HG03460 (cell line): ENCODE measurements around the gene FAM114A1.
"Not testable (repeated sequence)": the region's sequence is repeated elsewhere in the genome, so short reads cannot be mapped to it uniquely, and the experiment has no call there.

Experiments
- ATAC-seq: cut with Tn5 transposase; IDR thresholded peaks from one replicate; pipeline ENCODE4 v1.9.1; 2021; ENCODE audit not compliant: unreplicated experiment

The FAM114A1 gene

DNA sequence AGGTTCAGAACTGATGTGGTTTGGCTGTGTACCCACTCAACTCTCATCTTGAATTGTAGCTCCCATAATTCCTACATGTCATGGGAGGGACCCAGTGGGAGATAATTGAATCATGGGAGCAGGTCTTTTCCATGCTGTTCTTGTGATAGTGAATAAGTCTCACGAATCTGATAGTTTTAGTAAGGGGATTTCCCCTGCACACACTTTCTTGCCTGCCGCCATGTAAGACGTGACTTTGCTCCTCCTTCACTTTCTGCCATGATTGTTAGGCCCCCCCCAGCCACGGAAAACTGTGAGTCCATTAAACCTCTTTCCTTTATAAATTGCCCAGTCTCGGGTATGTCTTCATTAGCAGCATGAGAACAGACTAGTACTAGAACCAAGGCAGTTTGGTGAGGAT is 91.6 kb downstream of the FAM114A1 start:
- not testable (repeated sequence) for ATAC-seq

DNA sequence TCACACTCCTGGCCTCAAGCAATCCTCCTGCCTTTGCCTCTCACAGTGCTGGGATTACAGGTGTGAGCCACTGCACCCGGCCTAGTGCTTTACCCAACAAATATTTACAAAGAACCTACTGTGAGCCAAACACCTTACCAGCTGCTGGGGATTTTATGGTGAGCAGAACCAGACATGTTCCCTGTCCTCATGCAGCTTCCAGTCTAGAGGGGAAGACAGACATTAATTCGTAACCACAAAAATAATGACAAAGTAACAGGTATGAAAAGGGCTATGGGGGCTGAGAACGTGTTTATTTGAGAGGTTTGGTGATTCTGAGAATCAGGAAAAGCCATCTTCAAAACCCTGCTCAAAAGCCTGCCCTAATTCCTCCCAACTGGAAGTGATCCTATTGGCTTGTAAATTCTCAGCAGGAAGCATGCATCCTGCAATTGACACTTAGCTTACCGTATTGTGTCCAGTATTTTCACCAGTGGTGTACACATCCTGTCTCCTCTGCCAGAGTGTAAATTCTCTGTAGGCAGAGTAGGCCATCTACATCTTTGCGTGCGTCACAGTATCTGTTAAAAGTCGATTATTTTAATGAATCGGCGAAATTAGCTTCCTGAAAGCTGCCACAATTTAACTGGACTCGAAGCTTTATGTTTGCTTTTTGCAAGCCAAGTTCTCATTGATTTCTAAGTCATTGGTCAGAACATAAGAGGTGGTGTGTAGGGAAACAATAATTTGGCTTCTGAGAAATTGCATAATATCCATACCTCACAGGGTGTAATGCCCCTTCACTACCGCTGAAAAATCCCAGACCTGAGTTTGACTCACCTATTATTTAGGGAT is 97.6 kb downstream of the FAM114A1 start:
- no peak for ATAC-seq

DNA sequence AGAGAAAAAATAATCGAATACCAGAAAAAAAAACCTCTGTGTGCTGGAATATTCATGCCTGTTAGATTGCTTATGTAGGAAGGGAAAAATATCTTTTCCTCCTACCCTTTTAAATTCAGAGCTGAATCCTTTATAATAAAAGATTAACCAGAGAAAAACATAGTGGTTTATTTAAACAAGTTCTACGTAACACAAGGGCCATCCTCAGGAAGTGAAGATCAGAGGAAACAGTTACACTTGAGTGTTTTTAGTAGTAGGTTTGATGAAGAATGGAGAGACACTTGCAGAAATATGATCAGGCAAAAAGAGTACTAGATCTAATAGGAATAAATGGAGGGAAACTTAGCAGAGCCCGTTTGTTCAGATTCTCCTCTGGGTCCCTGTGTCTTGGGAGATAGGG is 98.3 kb downstream of the FAM114A1 start:
- no peak for ATAC-seq

DNA sequence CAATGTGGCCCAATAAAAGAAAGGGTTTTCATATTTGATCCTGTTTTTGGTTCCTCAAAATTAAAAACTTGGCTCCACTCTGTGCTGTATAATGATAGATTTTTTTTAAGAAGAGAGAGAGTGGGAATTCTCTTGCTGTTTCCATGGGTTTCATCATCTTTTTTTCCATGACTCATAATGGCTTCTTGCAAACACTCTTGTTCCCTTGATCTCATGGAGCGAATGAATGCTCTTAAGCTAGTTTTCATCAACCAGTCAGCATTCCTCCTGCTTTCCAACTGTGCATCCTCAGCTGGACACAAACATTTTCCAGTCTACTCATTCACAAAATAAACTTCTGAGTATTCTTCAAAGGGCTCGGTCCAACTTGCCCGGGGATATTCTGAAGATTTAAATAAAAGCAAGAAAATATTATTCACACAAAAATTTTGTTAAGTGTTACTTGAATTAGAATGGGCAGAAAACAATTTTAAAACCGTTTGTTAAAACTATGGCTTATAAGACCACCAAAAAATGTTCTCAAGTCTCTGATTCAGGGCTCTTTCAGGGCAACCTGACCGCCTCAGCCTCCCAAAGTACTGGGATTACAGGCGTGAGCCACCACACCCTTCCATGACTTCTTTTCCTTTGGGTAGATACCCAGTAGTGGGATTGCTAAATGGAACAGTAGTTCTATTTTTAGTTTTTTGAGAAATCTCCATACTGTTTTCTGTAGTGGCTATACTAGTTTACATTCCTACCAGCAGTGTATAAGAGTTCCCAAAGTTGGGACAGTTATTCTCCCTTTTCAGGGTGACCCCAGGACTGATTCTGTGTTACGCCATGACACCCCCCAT is 99.9 kb downstream of the FAM114A1 start:
- ATAC-seq: no peak

DNA sequence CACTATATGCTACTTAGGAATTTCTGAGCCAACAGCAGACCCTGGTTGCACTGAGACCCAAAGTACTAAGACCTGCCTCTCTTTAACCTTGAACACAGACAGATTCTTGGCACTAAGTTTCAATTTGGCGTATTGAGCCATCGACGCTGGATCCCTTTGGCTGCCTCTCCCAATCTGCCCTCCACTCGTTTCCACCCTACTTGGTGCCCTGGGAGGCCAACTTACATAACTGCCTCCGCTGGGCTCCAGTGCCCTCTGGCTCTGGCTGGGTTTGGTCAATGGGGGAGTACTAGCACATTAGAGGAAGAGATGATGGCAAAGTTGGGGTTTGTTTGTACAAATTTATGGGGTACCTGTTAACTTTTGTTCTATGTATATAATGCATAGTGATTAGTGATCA is 101.1 kb downstream of the FAM114A1 start:
- no peak for ATAC-seq

DNA sequence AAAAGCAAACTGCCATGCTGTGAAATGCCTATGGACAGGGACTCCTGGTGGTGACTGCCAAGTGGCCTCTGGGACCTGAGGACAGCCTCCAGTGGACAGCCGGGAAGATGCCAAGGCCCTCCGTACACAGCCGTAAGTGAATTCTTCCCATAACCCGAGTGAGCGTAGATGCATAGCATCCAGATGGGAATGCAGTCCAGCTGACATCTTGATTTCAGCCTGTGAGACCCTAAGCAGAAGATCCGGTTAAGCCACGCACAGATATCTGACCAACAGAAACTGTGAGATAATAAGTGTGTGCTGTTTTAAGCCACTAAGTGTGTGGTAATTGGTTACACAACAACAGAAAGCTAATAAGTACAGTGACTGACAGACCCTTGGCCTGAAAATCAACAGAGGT is 108.7 kb downstream of the FAM114A1 start:
- no peak for ATAC-seq

DNA sequence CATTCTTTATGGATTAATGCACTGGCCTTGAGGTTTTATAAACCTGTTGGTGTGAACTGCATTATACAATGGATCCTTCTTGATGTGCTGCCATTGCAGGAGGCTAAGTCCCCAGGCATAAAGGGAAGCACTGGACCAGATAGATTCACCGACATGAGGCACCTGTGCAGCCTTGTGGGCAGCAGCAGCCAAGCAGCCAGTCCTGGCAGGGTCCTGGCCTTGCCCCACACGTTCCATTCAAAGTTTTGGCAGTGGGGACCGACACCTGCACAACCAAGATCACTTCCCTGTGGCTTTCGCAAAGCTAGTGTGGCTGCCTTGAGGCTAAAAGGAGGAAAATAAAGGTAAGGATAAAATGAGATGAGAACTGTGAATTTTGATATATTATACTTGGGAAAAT is 111.5 kb downstream of the FAM114A1 start:
- ATAC-seq: no peak

DNA sequence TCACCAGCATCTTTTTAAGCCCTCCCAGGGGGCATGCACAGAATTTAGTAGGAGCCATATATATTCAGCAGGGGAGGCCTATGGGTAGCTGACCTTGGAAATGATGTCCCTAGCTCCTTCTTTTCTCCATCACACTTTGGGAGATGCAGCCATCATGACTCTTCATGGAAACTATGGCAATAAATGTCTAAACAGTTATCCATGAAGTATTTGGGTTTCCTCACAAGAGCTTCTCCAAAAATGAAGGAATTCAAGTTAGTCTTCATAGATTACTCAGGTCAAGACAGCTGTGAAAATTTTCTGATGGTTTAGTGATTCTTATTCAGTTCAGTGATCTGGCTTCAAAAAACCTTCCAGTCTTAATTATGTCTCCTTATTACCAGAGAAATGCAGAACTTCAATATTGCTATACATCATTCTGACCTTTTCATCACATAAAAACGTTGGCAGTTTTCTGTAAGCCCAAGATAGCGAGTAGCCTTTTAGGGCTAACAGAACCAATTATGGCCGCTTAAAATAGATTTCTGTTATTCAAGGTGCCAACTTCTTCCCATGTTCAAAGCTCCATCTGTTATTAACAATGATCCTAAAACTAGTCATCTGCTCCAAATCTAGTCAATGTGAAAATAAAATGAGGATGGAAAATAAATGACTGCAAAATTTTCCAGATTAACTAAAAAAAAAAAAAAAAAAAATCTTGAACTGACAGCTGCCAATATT is 112.1 kb downstream of the FAM114A1 start:
- no peak for ATAC-seq

DNA sequence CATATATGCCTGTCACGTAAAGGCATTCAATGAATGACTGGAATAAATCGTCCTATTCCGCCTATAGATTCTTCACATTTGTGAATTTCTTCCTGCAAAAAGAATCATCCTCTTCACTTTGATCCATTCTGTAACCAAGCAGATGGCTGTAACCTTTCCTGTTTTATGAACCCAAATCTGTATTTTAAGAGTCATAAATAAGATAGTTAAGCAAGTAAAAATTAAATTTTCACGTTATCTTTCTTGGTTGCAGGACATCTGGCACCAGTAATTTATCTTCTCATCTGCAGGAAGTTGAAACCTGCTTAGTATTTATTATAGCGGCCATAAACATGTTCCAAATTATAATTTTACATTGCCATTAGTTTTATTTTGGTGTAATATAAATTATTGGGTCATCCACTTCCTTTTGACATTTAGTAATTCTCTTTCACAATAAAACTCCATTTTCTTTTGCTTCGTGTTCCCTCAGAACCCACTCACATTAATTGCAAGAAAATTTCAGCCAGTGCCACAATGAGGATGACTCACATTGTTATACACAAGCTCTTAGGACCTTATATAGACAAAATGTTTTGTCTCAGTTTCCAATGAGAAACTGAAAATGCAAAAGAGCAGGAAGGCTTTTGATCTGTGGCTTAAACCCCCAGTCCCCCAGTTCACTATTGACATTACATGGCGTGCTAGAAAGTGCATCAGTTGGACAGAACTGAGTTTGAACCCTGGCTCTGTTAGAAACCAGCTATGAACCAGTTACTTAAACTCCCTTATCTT is 113.5 kb downstream of the FAM114A1 start:
- no peak for ATAC-seq

DNA sequence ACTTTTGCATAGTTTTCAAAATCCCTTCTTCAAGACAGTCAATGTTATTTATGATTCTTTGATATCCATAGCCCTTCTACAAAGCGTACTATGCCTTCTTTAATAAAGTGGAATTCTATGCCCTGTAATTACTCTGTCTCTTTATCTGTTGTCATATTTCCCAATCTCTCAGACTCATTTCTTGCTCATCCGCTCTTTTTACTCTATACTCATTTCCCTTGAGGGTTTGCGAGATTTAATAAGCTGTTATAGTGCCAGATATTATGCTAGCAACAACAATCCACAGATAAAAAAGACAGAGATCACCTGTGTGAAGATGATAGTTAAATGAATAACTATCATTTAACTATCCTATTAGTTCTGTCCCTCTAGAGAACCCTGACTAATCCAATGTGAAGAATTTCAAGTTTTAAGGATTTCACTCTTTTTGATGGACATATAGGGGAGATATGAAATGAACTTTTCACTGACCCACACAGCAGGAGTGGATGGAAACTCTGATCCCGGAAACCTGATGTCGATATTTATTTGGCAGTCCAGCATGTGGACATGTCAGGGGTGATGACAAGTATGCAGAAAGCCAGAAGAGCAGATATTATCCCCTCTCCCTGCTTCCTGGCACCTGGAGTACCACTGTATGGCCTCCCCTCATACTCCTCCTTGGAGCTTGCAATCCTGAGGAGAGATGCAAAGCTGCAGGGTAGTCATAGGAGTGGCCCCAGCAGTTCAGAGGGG is 114.9 kb downstream of the FAM114A1 start:
- no peak for ATAC-seq

DNA sequence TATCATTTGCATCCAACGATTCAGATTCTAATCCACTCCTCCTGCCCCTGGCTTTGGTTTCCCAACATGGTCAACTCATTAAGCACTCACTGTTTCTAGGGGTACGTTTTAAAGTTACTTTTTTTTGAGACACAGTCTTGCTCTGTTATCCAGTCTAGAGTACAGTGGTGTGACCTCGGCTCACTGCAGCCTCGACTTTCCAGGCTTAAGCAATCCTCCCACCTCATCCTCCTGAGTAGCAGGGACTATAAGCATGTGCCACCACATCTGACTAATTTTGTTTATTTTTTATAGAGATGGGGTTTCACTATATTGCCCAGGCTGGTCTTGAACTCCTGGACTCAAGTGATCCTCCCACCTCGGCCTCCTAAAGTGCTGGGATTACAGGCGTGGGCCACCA is 115.7 kb downstream of the FAM114A1 start:
- no peak for ATAC-seq

DNA sequence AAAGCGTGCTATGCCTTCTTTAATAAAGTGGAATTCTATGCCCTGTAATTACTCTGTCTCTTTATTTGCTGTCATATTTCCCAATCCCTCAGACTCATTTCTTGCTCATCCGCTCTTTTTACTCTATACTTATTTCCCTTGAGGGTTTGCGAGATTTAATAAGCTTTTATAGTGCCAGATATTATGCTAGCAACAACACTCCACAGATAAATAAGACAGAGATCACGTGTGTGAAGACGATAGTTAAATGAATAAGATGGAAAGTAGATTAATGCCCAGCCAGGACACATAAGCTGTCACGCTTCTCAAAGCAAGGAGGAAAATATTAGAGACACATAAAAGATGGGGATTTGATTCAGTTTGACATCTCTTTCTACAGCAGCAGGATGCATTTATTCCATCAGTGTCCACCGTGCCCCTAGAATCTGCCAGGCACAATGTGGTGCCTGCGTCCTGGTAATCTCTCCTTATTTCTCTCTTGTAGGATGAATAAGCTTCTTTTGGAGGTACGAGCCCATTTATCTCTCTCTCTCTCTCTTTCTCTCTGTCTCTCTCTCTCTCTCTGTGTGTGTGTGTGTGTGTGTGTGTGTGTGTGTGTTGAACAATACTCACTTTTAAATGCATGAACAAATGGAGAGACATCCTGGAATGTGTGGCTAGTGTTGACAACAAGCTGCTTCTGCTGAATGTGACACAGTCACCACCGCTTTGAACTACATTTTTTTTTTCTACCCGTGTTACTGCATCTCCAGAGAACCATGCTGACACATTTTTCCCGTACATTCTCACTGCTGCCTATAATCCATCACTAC is 116.4 kb downstream of the FAM114A1 start:
- ATAC-seq: no peak

DNA sequence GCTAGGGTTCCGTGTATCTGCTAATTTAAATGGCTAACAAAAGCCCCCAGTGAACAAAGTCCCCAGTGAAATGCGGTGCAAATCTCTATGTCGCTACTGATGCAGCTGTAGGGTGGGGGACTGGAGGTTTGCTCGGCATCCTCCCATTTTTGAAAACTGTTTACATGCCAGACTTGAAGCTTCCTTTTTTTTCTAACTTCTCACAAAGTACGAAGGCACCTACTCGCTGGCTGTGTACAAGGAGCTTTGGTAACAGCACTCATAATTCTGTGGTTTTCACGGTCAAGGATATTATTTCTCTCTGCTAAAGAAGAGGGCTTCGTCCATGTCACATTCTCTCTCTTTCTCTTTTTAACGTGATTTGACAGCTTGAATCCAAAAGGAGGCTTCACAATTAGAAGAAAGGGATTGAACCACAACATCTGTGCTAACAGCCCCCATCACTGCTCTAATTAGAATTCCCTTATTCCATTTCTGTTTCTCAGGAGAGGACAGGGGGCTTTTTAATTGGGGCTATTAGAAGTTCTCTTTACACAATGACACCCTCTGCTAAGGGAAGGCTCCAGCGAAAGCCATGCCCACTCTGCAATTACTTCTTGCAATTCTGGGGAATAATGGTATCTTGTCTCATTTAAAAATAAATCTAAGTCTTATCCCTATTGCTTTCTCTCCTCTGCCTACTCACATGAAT is 117.9 kb downstream of the FAM114A1 start:
- no peak for ATAC-seq

DNA sequence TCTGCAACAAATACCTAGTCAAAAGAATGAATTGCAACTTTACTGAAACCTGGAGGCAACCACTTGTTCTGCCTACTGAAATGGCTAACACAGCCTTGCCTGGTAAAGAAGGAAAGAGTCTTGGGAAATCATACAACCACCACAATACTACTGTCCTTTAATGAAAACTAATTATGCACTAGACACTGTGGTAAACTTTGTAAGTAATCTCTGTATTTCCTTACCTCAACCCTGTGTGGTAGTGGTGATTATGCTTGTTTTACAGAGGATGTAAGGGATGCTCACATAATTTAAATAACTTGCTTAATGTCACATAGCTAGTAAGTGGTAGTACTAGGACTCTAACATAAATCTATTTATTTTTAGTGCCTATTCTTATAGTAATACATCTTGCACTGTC is 119.9 kb downstream of the FAM114A1 start:
- no peak for ATAC-seq

DNA sequence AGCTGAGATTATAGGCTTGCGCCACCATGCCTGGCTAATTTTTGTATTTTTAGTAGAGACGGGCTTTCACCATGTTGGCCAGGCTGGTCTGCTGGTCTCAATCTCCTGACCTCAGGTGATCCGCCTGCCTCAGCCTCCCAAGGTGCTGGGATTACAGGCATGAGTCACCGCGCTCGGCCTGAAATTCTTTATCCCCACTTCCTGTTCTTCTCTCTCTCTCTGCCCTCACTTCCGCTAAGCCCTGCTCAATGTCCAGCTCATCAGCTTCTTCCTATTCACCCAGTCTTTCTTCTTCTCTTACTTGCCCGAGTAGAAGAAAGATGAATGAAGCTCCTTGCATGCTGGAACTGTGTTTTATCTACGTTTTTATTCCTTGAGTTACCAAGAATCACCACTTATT is 120.7 kb downstream of the FAM114A1 start:
- not testable (repeated sequence) for ATAC-seq

DNA sequence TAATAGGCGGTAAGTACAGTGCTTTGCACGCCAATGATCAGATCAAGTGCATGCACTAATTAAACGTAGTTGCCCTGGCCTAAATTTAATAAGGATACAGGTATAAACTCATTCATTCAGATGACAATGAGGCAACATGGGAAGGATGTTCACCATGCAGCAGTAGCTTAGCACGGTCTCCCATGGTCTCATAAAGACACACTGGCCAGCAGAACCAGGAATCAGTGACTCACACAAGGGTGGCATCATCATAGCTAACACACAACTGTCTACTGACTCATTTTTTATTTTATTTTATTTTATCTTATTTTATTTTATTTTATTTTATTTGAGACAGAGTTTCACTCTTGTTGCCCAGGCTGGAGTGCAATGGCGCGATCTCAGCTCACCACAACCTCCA is 121.9 kb downstream of the FAM114A1 start:
- ATAC-seq: no peak

DNA sequence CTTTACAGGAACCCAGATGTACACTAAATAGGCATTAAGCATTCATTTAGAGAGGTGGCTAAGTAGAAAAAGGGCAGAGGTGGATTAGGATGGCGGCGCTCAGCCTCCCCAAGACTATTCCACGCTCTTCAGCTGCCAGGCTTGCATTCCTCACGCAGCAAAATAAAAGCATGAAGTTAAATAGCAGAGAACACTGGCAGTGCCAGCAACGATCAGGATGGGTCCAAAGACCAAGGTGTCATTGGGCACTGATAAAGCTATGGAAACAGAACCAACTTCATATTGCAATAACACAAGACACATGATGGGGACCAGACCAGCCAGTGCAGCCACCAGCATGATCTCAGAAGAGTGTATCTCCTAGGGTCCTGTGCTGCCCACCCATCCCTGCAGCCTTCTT is 122.6 kb downstream of the FAM114A1 start:
- ATAC-seq: no peak

DNA sequence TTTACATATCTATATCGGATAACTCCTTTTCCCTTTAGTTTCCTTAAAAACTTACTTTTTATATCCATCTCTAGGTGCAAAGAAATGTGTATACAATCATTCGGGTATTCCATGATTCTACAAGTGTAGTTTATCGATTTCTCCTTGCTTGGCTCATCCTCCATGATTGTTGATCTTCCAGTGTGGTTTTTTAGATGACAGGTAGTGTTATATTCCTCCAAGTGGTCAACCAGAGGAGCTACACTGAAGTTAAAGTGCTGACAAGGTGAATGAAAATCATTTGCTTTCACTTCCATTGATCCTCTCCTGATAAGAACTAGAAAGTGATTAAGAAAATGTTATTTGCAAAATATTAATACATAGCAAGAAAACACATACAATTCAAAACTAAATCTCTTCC is 126.1 kb downstream of the FAM114A1 start:
- ATAC-seq: no peak

DNA sequence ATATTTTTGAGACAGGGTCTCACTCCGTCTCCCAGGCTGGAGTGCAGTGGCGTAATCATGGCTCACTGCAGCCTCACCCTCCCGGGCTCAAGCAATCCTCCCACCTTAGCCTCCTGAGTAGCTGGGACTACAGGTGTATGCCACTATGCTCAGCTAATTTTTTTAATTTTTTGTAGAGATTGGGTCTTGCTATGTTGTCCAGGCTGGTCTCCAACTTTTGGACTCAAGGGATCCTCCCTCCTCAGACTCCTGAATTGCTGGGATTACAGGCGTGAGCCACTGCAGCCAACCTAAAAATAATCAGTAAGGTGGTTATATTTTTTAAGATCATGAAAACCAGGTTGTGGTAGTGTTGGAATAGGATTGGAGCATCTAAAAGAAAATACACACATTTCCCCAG is 126.5 kb downstream of the FAM114A1 start:
- ATAC-seq: no peak
